HCT116 (cell line): ENCODE results near the gene PHF19. TPM values are rescaled to one million over a fixed set of nuclear protein-coding genes. Genes with fewer than 3 reads are reported as not detected.

Experiments
- ATAC-seq: fragments of 200-7000 bp; cut with Tn5 transposase; 2 replicates; pipeline ENCODE4 v1.9.1; 2020; ENCODE audit warnings: mild to moderate bottlenecking, moderate library complexity
- BruUV-seq: library from RNA; stranded (reverse); fragments of 400-500 nt; replicated peaks from 2 replicates; lab custom pipeline; 2021; lab: Mats Ljungman, UMichigan
- CTCF ChIA-PET: fragments of 300-600 bp; sonication (Branson Sonifier 250); formaldehyde crosslinking; loops from one replicate; lab custom pipeline; 2021; ENCODE audit warnings: antibody characterized with exemption; lab: Charles Lee
- POLR2A ChIA-PET: fragments of 300-600, 350-600 bp; sonication (Branson Sonifier 250); formaldehyde crosslinking; loops from one replicate; lab custom pipeline; 2021; ENCODE audit warnings: antibody characterized with exemption; lab: Charles Lee
- RAD21 ChIA-PET, 2 experiments: fragments of 300-600 bp; sonication (Branson Sonifier 250); formaldehyde crosslinking; loops; one replicate each; lab custom pipeline; 2023; ENCODE audit warnings: low total read pairs in 2 of 2; ENCODE audit not compliant: uncharacterized antibody in 2 of 2, unreplicated experiment in 2 of 2, low non-redundant PET in 1 of 2; lab: Charles Lee
- DNase-seq: peaks from one replicate; pipeline ENCODE4 v3.0.0-alpha.2; 2010; ENCODE audit warnings: low read depth, low spot score
- H2AFZ ChIP-seq: fragments of 200-600 bp; shearing (Covaris generic), sonication (generic); 2 replicates; pipeline ENCODE4 v1.6.1; 2017; ENCODE audit warnings: low read depth, mixed run types, mixed read lengths, antibody characterized with exemption, low read length; ENCODE audit not compliant: poor library complexity, severe bottlenecking
- H3K27ac ChIP-seq: 2 replicates; pipeline ENCODE4 v1.5.1; 2012; ENCODE audit warnings: low read depth, low read length
- H3K27me3 ChIP-seq: fragments of 200-600 bp; sonication (generic); 2 replicates; pipeline ENCODE4 v1.6.1; 2016; ENCODE audit warnings: mixed run types, low read length, mixed read lengths; ENCODE audit not compliant: insufficient read depth
- H3K36me3 ChIP-seq, 2 experiments: fragments of 200-500 bp in 1 of 2; fragments of 200-600 bp in 1 of 2; sonication (Bioruptor generic) in 1 of 2; sonication (generic) in 1 of 2; 2 replicates each; pipeline versions ENCODE4 v1.5.1 to v1.6.1; 2014 to 2016; ENCODE audit warnings: low read length in 2 of 2, inconsistent platforms in 1 of 2, mixed read lengths in 1 of 2, mixed run types in 1 of 2; ENCODE audit not compliant: insufficient read depth in 2 of 2, control insufficient read depth in 1 of 2
- H3K4me1 ChIP-seq, 2 experiments: fragments of 200-600 bp in 1 of 2; sonication (generic) in 1 of 2; 2 replicates each; pipeline versions ENCODE4 v1.5.1 to v1.6.1; 2012 to 2017; ENCODE audit warnings: low read length in 2 of 2, inconsistent platforms in 1 of 2, mild to moderate bottlenecking in 1 of 2, mixed read lengths in 1 of 2, mixed run types in 1 of 2, moderate library complexity in 1 of 2; ENCODE audit not compliant: insufficient read depth in 2 of 2, control insufficient read depth in 1 of 2
- H3K4me2 ChIP-seq: fragments of 200-600 bp; sonication (generic); 2 replicates; pipeline ENCODE4 v1.6.1; 2017; ENCODE audit warnings: mixed run types, low read length, mixed read lengths
- H3K4me3 ChIP-seq, 2 experiments: fragments of 200-600 bp in 1 of 2; sonication (generic) in 1 of 2; replicated peaks in 1 of 2; 2 replicates each; pipeline ENCODE4 v1.5.1; 2011 to 2016; ENCODE audit warnings: low read length in 2 of 2, control low read depth in 1 of 2, low read depth in 1 of 2, mild to moderate bottlenecking in 1 of 2, mixed read lengths in 1 of 2, mixed run types in 1 of 2
- H3K79me2 ChIP-seq: fragments of 200-600 bp; sonication (generic); 2 replicates; pipeline ENCODE4 v1.6.1; 2017; ENCODE audit warnings: mild to moderate bottlenecking, mixed run types, low read length, moderate library complexity, mixed read lengths; ENCODE audit not compliant: insufficient read depth
- H3K9ac ChIP-seq: fragments of 200-600 bp; sonication (generic); 2 replicates; pipeline ENCODE4 v1.6.1; 2016; ENCODE audit warnings: low read length, mixed read lengths
- H3K9me2 ChIP-seq: fragments of 200-600 bp; sonication (generic), shearing (Covaris generic); 2 replicates; pipeline ENCODE4 v1.6.1; 2017; ENCODE audit warnings: mixed run types, mild to moderate bottlenecking, moderate library complexity; ENCODE audit not compliant: insufficient read depth
- H3K9me3 ChIP-seq, 2 experiments: fragments of 200-500 bp in 1 of 2; fragments of 200-600 bp in 1 of 2; sonication (Bioruptor generic) in 1 of 2; sonication (generic) in 1 of 2; 2 replicates each; pipeline ENCODE4 v1.6.1; 2014 to 2017; ENCODE audit warnings: low read length in 2 of 2, mixed read lengths in 2 of 2, inconsistent platforms in 1 of 2, low read depth in 1 of 2, mild to moderate bottlenecking in 1 of 2, mixed run types in 1 of 2, moderate library complexity in 1 of 2; ENCODE audit not compliant: control insufficient read depth in 1 of 2, insufficient read depth in 1 of 2
- H4K20me1 ChIP-seq: fragments of 200-600 bp; sonication (generic), shearing (Covaris generic); 2 replicates; pipeline ENCODE4 v1.6.1; 2017; ENCODE audit warnings: mixed run types, mild to moderate bottlenecking, moderate library complexity; ENCODE audit not compliant: insufficient read depth
- ATF3 ChIP-seq: IDR thresholded peaks from 2 replicates; pipeline ENCODE4 v1.6.1; 2012
- CEBPB ChIP-seq: IDR thresholded peaks from 2 replicates; pipeline ENCODE4 v1.6.1; 2012; ENCODE audit warnings: low read depth
- EZH2phosphoT487 ChIP-seq: fragments of 200-600 bp; IDR thresholded peaks from 2 replicates; pipeline ENCODE4 v1.6.1; 2018; ENCODE audit warnings: antibody characterized with exemption, borderline replicate concordance
- JUND ChIP-seq: IDR thresholded peaks from 2 replicates; pipeline ENCODE4 v1.6.1; 2012
- POLR2A ChIP-seq: IDR thresholded peaks from 2 replicates; pipeline ENCODE4 v1.7.0; 2011; ENCODE audit warnings: borderline replicate concordance; ENCODE audit not compliant: insufficient read depth, insufficient read length; ENCODE audit errors: extremely low read depth
- POLR2AphosphoS5 ChIP-seq: IDR thresholded peaks from 2 replicates; pipeline ENCODE4 v1.6.1; 2011; ENCODE audit warnings: mild to moderate bottlenecking, low read depth, low read length, moderate library complexity
- REST ChIP-seq: IDR thresholded peaks from 2 replicates; pipeline ENCODE4 v1.6.1; 2012; ENCODE audit warnings: low read depth
- SIN3A ChIP-seq: IDR thresholded peaks from 2 replicates; pipeline ENCODE4 v1.6.1; 2012; ENCODE audit warnings: low read depth
- SP1 ChIP-seq: IDR thresholded peaks from 2 replicates; pipeline ENCODE4 v1.6.1; 2012; ENCODE audit warnings: low read depth
- SRF ChIP-seq: IDR thresholded peaks from 2 replicates; pipeline ENCODE4 v1.6.1; 2012; ENCODE audit warnings: low read depth
- YY1 ChIP-seq: IDR thresholded peaks from 2 replicates; pipeline ENCODE4 v1.6.1; 2011; ENCODE audit warnings: low read length, low read depth, moderate library complexity, mild to moderate bottlenecking; ENCODE audit not compliant: insufficient replicate concordance; ENCODE audit errors: extremely low read depth
- ZNF274 ChIP-seq: fragments of 200-500 bp; sonication (Bioruptor generic); IDR thresholded peaks from 2 replicates; pipeline ENCODE4 v1.6.1; 2014; ENCODE audit warnings: mild to moderate bottlenecking, low read depth, low read length, inconsistent platforms
- intact Hi-C: fragments of 100-400 bp; cut with micrococcal nuclease; formaldehyde crosslinking; loops from 2 replicates; pipeline ENCODE4 v1.10.0; 2022
- total RNA-seq: library from RNA; stranded (reverse); gene quantifications from one replicate; pipeline ENCODE4 v1.2.1, GENCODE V29; 2021; ENCODE audit not compliant: unreplicated experiment

Gene PHF19
- total RNA-seq, 1 experiment from 2014 or later = 74.0 TPM

DNA sequence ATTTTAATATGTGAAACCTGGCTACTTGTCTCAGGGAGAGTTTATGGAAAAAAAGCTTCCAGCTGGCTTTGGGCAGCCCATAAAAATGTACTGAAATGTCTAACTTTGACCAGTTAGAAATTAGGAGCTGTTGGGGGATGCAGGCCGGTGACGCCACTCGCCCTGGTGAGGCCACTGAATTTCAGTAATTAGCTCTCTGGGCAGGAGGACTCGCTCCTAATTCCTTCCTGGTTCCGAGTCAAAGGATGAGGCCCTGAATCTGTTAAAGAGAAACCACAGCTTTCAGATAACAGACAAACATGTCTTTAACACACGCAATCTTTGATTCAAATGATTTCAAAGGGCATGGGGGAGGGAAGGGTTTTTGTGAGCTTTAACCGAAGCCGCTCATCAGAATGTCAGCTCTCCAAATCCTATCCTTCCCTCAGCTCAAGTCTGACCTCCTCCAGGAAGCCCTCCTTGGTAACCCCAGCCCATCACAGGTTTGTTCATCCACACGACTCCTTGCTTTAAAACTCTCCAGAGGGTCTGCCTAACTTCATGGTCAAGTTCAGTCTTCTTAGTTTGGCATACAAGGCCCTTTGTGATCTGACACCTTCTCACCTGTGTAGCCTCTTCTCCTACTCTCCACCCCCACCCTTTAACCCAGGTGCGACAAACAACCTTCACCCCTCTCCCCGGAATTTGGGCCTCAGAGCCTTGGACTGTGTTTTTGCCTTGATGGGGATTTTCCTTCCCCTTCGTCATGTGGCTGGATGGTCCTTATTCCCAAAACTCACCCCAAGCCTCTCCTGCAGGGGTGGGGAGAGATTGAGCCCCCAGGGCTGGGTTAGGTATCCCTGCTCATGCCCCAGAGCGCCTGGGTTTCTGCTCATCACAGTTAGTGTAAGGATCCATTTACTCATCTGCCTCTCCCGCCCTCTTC, 13.6 kb upstream of the PHF19 start:
- peaks cover 0 to 9% of the 10 kb centered on the region in 2 experiments; a peak in 1 of 4 replicates for H3K4me1 ChIP-seq
- ChIA-PET CTCF (no interaction called here), POLR2A (no interaction called here)

More for the DNA sequence above, 13.6 kb upstream of the PHF19 start:
- Histone ChIP-seq H3K79me2 (no peaks in the 10 kb centered on the region), H3K4me2 (no peak overlapping the region), H4K20me1 (no peaks in the 10 kb centered on the region), H3K27me3 (no peaks in the 10 kb centered on the region), H3K9ac (no peak overlapping the region), H3K4me3 (no peak overlapping the region), H3K9me3 (no peaks in the 10 kb centered on the region), H2AFZ (no peak overlapping the region), H3K27ac (no peak overlapping the region), H3K9me2 (no peaks in the 10 kb centered on the region), H3K36me3 (no peaks in the 10 kb centered on the region)
- RAD21 ChIA-PET = no interaction called here
- no TSS peak for BruUV-seq
- TF ChIP-seq SP1 (no peak), ZNF274 (no peak), POLR2A (no peak), POLR2AphosphoS5 (no peak), SRF (no peak), JUND (no peak), SIN3A (no peak), YY1 (no peak), ATF3 (no peak), REST (no peak), CEBPB (no peak), EZH2phosphoT487 (no peak)
- intact Hi-C loops = no loop called here
- ATAC-seq = no peak
- DNase-seq = no peak
